ENCODE measurements around the gene NR3C2.

NR3C2 gene

DNA sequence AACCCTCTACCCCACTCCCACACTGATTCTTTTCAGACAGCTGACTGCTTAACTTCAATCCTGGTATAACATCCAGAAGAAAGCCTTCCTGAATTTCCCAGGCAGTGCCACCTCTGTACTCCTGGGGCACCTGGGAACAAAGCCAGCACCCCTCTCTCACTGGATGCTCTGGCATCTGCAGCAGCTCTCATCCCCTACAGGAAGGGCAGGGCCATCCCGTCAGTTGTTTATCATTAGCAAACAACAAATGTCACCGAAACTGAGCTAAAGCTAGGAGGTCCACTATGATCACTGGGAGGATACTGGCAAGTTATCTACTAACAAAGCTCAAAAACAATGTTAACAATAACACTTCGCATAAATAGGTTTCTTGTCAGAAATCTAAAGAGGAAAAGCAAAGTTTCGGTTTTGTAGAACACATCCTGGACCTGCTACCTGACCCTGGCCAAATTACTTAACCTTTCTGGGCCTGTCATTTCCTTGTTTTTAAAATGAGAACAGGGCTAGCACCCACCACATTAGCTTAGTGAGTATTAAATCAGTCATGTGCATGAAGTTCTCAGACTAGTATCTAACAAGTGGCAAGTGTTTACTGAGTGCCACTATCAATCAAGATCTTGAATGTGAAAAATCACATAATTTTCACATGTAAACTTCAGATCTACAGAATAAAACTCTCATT, 86.6 kb downstream of the NR3C2 start:
- Mint-ChIP-seq H3K36me3 (no peaks in the 10 kb centered on the region), H3K9me3 (no peaks in the 10 kb centered on the region), H3K27ac (peak overlapping the region; percentile 57), H3K4me3 (peak overlapping the region; percentile 60), H3K27me3 (no peaks in the 10 kb centered on the region), H3K4me1 (peaks cover 71% of the 10 kb centered on the region)

DNA sequence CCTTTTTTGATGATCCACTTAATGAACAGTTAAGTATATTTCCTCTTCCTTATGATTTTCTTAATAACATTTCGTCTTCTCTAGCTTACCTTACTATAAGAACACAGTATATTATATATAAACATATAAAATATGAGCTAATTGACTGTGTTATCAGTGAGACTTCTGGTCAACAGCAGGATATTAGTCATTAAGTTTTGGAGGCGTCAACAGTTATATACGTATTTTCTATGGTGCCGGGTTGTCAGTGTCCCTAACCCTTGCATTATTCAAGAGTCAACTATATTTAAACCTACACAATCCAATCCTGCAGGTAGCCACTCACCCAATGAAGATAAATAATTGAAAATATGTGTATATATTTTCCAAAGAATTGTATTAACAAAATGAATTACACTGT, 88.0 kb downstream of the NR3C2 start:
- H3K4me3 Mint-ChIP-seq: no peak overlapping the region
- peaks cover 73% of the 10 kb centered on the region for H3K4me1 Mint-ChIP-seq
- no peaks in the 10 kb centered on the region for H3K36me3 Mint-ChIP-seq
- no peak overlapping the region for H3K27ac Mint-ChIP-seq
- H3K27me3 Mint-ChIP-seq: no peaks in the 10 kb centered on the region
- H3K9me3 Mint-ChIP-seq: no peaks in the 10 kb centered on the region

DNA sequence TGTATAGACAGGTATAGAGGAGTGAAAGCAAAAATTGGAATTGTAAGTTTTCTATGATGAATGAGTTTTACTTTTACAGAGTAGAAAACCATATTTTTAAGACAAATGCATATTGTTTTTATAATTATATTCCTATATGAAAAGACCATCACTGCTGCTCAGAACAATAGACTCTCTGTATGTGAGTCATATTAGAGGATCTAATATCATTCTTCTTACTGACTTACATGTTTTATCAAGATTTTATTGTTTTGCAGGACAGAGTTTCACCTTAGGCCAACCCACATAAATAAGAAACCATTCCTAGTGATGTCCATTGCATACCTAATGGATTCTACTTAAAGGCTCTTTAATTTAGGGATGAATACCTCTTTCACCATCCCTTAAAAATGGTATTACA, 88.6 kb downstream of the NR3C2 start:
- Mint-ChIP-seq H3K27ac (no peak overlapping the region), H3K27me3 (no peaks in the 10 kb centered on the region), H3K36me3 (peaks cover 2% of the 10 kb centered on the region), H3K9me3 (peaks cover 4% of the 10 kb centered on the region), H3K4me3 (no peak overlapping the region), H3K4me1 (peaks cover 73% of the 10 kb centered on the region)

DNA sequence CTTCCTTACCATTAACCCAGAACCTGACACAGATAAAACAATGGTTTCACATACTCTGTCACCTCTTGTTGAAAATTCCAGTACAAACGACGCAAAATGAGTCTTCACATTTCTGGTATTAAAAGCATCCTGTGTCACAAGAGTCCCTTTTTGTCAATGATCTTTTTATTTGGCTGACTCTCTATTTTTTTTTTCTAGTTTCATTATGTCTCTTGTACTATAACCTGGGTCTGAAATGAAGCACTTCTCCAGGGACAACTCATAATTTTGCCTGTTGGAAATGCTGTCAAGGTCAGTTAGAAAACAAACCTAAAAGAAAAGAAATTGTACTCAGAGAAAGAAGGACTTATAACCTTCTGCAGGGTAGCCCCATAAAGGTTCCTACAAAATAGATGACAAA, 93.1 kb downstream of the NR3C2 start:
- H3K4me1 Mint-ChIP-seq: peaks cover 72% of the 10 kb centered on the region
- H3K4me3 Mint-ChIP-seq: no peak overlapping the region
- H3K27ac Mint-ChIP-seq: peak overlapping the region; percentile 15
- no peaks in the 10 kb centered on the region for H3K27me3 Mint-ChIP-seq
- peaks cover 4% of the 10 kb centered on the region for H3K36me3 Mint-ChIP-seq
- H3K9me3 Mint-ChIP-seq: peaks cover 4% of the 10 kb centered on the region

DNA sequence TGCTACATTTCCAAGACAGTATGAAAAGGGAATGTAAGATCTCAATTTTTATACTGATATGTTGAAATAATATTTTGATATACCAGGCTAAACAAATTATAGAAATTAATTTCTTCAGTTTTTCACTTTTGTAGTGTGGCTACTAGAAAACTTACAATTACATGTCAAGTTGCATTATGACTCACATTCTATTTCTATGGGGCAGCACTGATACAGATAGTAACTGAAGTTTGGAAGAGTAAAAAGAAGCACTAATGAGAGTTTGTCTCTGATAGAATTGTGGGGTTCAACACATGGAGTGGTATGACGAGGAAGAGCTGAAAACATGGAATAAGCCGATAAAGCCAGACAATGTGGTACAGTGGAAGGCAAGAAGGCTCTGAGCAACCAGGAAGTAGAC, 95.6 kb downstream of the NR3C2 start:
- H3K4me3 Mint-ChIP-seq: no peak overlapping the region
- H3K4me1 Mint-ChIP-seq: peaks cover 68% of the 10 kb centered on the region
- H3K36me3 Mint-ChIP-seq: peaks cover 4% of the 10 kb centered on the region
- H3K9me3 Mint-ChIP-seq: peaks cover 4% of the 10 kb centered on the region
- H3K27me3 Mint-ChIP-seq: no peaks in the 10 kb centered on the region
- H3K27ac Mint-ChIP-seq: no peak overlapping the region

DNA sequence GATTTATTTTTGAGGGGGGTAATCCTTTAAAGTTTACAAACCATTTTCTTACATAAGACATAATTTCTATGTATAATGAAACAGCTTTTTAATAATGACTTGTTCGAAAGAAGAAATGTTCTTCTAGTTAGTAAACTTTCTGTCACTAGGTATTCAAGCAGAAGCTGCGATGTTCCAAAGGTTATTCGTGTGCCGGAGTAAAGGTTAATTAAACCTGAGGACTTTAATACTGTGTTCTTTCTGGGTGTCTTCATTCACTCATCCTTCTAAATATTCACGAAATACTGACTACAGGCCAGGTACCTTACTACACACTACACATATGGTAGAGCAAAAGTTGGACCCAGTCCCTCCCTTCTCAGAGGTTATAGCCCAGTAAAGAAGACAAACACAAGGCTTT, 96.7 kb downstream of the NR3C2 start:
- H3K27me3 Mint-ChIP-seq: no peaks in the 10 kb centered on the region
- H3K27ac Mint-ChIP-seq: no peak overlapping the region
- H3K9me3 Mint-ChIP-seq: peaks cover 12% of the 10 kb centered on the region
- peaks cover 8% of the 10 kb centered on the region for H3K36me3 Mint-ChIP-seq
- H3K4me3 Mint-ChIP-seq: no peak overlapping the region
- peaks cover 60% of the 10 kb centered on the region for H3K4me1 Mint-ChIP-seq

DNA sequence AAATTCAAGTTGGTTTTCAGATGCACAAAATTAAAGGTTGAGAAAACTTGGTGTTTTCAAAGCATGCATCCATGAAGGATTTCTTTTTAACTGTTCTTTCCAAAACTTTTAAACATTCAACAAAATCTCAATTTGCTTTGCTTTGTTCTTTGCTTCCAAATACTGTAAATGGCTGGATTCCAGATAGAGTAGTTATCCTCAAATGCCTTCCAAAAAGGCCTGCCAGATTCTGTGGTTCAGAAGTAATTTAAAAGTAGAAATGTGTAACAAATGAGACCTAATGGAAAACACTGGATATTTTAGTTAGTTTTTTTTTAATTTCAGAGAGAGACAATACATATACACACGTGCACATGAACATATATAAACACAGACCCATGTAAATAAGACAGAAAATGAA, 97.3 kb downstream of the NR3C2 start:
- Mint-ChIP-seq H3K4me1 (peaks cover 54% of the 10 kb centered on the region), H3K9me3 (peaks cover 18% of the 10 kb centered on the region), H3K27ac (no peak overlapping the region), H3K4me3 (no peak overlapping the region), H3K36me3 (peaks cover 13% of the 10 kb centered on the region), H3K27me3 (no peaks in the 10 kb centered on the region)

DNA sequence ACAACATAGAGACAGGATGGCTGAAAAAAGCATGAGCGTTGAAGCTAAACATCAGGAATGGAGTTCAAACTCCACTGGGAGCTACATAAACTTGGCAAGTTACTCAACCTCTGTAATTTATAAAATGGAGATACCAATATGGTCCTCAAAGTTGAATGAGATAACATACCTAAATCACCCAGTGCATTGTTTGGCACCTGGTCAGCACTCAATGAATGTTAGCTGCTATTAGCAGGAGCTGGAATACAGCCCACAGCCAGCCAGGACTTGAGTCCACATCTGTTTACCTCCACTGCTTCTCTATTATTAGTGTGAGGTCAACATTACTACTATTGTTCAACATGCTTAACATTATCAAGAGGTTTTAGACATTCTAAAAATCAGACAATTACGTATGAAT, 97.9 kb downstream of the NR3C2 start:
- Mint-ChIP-seq H3K36me3 (peaks cover 18% of the 10 kb centered on the region), H3K27me3 (no peaks in the 10 kb centered on the region), H3K27ac (no peak overlapping the region), H3K9me3 (peaks cover 23% of the 10 kb centered on the region), H3K4me3 (no peak overlapping the region), H3K4me1 (peaks cover 48% of the 10 kb centered on the region)

DNA sequence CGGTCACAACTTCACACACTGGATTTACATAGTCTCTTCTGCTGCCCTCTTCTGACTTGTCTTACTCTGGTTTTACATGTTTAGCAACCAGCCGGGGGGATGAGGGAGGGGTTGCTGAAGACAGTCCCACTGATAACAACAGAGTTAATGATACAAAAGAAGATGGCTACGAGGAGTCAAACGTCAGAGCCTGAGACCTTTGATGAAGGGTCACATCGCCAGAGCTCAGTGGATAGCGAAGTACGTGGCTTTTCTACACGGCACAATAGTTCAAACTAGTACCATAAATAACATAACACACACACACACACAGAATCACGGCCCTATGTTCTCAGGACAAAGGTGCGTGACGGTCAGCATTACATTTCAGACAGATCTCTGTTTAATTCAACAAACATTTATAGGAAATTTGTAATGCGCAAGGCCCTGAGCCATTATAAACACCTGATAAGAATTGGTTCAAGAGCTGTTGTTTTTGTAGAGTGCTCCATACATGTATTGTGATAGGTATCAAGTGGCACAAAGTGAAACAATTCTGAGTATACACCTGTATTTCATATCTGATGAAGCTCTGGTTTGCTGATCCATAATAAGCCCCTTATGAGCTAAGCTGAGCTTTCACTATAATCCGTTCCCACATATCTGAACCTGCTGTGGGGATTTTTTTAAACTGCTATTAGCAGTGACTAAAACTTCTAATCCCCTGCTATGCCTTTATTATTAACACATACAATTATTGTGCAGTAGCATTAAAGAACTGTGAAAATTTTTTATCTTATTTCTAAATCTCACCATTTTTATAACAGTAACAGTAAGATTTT, 100.0 kb downstream of the NR3C2 start:
- peaks cover 16% of the 10 kb centered on the region for H3K36me3 Mint-ChIP-seq
- H3K27ac Mint-ChIP-seq: no peak overlapping the region
- H3K4me3 Mint-ChIP-seq: no peak overlapping the region
- peaks cover 18% of the 10 kb centered on the region for H3K9me3 Mint-ChIP-seq
- H3K4me1 Mint-ChIP-seq: peaks cover 27% of the 10 kb centered on the region
- H3K27me3 Mint-ChIP-seq: no peaks in the 10 kb centered on the region

DNA sequence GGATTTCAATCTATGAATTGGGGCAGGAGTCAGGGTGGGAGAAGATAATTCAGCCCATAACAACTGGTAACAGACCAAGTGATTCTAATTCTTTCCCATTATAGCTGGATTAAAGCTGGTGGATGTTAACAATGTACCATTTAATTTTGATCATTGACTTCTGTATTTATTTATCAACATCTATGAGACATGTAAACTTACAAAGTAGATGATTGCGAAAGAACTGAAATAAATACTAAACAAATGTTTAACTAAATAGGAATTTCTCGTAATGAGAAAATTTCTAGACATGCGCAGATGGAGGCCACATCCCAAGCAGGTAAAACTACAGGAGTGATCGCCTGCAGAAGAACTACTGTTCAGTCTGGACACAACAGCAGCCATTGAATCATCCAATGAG, 107.1 kb downstream of the NR3C2 start:
- Mint-ChIP-seq H3K9me3 (peaks cover 7% of the 10 kb centered on the region), H3K27ac (no peak overlapping the region), H3K4me3 (no peak overlapping the region), H3K4me1 (peaks cover 23% of the 10 kb centered on the region), H3K27me3 (no peaks in the 10 kb centered on the region), H3K36me3 (peaks cover 22% of the 10 kb centered on the region)

DNA sequence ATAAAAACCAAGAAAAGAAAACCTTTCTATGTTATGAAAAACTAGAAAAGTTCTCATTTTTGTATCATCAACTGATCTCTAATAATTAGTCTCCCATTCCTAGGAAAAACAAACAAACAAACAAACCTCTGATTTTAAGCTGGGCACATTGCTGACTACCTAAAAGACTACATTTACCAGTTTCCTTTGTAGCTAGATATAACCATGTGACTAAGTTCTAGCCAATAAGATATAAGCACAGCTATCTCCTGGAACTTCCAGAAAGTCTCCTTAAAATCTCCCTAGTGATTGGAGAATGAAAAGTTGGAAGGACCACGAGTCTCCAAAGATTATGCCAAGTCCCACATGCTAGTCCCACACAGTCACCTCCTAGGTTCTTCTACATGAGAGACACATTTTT, 108.9 kb downstream of the NR3C2 start:
- H3K9me3 Mint-ChIP-seq: no peaks in the 10 kb centered on the region
- H3K27ac Mint-ChIP-seq: no peak overlapping the region
- H3K36me3 Mint-ChIP-seq: peaks cover 14% of the 10 kb centered on the region
- peaks cover 27% of the 10 kb centered on the region for H3K4me1 Mint-ChIP-seq
- no peaks in the 10 kb centered on the region for H3K27me3 Mint-ChIP-seq
- no peak overlapping the region for H3K4me3 Mint-ChIP-seq

DNA sequence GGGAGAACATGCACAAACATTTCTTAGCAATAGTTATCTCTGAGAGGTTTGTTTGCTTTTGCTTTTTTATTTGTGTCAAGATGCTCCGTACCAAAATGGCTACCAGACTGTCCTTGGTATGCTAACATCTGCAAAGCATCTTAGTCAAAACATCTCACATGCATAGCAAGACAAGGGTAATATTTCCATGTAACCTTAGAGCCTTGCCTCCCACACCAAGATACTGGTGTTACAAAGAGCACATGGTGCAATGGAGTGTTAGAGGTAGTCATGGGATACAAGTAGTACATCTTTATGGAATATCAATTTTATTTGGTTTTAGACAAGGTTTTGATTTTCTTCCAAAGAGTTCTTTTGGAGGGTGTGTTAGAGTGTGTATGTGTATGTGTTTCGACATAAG, 109.7 kb downstream of the NR3C2 start:
- H3K27ac Mint-ChIP-seq: no peak overlapping the region
- no peak overlapping the region for H3K4me3 Mint-ChIP-seq
- H3K27me3 Mint-ChIP-seq: no peaks in the 10 kb centered on the region
- H3K36me3 Mint-ChIP-seq: peaks cover 14% of the 10 kb centered on the region
- peaks cover 33% of the 10 kb centered on the region for H3K4me1 Mint-ChIP-seq
- H3K9me3 Mint-ChIP-seq: no peaks in the 10 kb centered on the region

DNA sequence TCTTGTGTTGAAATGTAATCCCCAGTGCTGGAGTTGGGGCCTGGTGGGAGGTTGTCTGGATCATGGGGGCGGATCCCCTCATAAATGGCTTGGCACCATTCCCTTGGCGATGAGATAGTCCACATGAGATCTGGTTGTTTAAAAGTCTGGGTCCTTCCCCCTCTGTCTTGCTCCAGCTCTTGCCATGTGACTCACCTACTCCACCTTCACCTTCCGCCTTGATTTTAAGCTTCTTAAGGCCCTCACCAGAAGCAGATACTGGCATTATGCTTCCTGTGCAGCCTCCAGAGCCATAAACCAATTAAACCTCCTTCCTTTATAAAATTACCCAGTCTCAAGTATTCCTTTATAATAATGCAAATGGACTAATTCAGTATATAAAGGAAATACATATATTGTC, 111.5 kb downstream of the NR3C2 start:
- Mint-ChIP-seq H3K4me1 (peaks cover 33% of the 10 kb centered on the region), H3K9me3 (no peaks in the 10 kb centered on the region), H3K4me3 (no peak overlapping the region), H3K27ac (no peak overlapping the region), H3K27me3 (no peaks in the 10 kb centered on the region), H3K36me3 (peaks cover 11% of the 10 kb centered on the region)

DNA sequence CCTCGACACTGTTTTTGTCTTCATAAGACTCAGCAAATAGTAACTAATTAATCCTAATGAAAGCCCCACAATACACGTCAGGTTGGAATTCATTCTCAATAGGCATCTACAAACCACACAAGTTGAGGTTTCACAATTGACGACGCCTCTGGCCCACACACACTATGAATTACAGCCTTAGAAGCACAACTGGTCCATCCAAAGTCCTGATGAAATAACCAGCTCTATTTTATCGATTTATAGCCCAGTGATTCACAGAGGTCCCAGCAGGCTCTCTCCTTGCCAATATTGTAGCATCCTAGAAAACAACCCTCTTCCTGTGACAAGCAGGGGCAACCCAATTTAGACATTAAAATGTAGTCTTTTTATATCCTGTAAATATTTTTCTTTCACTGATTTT, 112.1 kb downstream of the NR3C2 start:
- Mint-ChIP-seq H3K9me3 (no peaks in the 10 kb centered on the region), H3K4me1 (peaks cover 37% of the 10 kb centered on the region), H3K4me3 (no peak overlapping the region), H3K27ac (no peak overlapping the region), H3K27me3 (no peaks in the 10 kb centered on the region), H3K36me3 (peaks cover 13% of the 10 kb centered on the region)

DNA sequence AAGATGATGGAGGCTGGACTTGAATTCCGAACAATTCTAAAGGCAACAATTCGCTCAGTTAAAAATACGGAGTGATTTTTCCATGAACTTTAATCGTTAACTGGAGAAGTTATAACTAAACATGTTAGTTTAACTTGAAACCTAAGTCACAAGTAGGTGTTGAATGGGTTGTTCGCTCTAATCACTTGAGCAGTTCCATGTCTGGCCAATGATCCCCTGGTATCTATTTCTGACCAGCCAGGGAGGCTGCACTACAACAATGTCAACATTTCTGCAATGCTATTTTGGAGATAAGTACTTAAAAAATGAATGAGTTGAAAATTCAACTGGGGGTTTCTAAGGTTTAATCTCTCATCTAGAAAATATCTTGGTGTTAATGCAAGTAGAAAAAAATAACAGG, 112.5 kb downstream of the NR3C2 start:
- Mint-ChIP-seq H3K4me1 (peaks cover 37% of the 10 kb centered on the region), H3K27me3 (no peaks in the 10 kb centered on the region), H3K4me3 (no peak overlapping the region), H3K27ac (no peak overlapping the region), H3K36me3 (peaks cover 12% of the 10 kb centered on the region), H3K9me3 (no peaks in the 10 kb centered on the region)

DNA sequence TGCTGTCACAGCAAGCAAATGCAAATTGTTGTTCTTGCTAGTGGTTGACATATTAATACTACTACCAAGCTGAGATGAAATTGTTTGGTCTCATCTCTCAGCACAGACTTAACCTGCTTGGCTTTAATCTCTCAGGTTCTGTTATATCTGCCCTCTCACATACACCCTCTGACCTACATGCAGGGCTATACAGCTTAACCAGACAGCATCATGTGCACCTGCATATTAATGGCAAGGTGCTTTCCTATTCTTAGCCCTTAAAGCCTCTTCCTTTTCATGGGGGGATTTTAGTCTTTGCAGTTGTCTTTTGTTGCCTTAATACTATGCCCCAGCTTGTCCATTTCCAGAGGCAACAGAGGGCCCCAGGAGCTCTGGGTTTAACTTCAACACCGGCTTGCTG, 114.5 kb downstream of the NR3C2 start:
- Mint-ChIP-seq H3K27me3 (no peaks in the 10 kb centered on the region), H3K9me3 (peaks cover 4% of the 10 kb centered on the region), H3K36me3 (peaks cover 14% of the 10 kb centered on the region), H3K4me3 (no peak overlapping the region), H3K27ac (no peak overlapping the region), H3K4me1 (peaks cover 39% of the 10 kb centered on the region)

All from activated naive CD4-positive, alpha-beta T cell treated with anti-CD3 and anti-CD28 coated beads, Interleukin-2, amount 50 U/mL, for 24 hours (primary cell).